KG1 (cell line): Measurements from ENCODE around the gene ARHGEF39.

ENCODE experiments used
- DNase-seq: peaks from one replicate; lab custom pipeline; 2025; lab: John Stamatoyannopoulos, UW

The ARHGEF39 gene

GRCh38 chr9:35664531-35665470 is at the start of gene ARHGEF39:
ARHGEF39 (minus strand) TSS chr9:35665195; CDS start chr9:35665169, 26 bp downstream.
- no peak for DNase-seq

GRCh38 chr9:35714123-35714522 is 49.1 kb upstream of the ARHGEF39 start:
- DNase-seq = no peak

GRCh38 chr9:35713578-35713977 is 48.6 kb upstream of the ARHGEF39 start:
- DNase-seq = no peak

GRCh38 chr9:35712762-35713400 is 47.9 kb upstream of the ARHGEF39 start:
- no peak for DNase-seq

- DNase-seq = no peak
Measured at GRCh38 chr9:35711501-35712428, 46.8 kb upstream of the ARHGEF39 start.

GRCh38 chr9:35710818-35711500 is 46.0 kb upstream of the ARHGEF39 start:
- DNase-seq = no peak

- DNase-seq = no peak
Measured at GRCh38 chr9:35708146-35708545, 43.2 kb upstream of the ARHGEF39 start.

- no peak for DNase-seq
Measured at GRCh38 chr9:35706951-35707350, 42.0 kb upstream of the ARHGEF39 start.

GRCh38 chr9:35705836-35706430 is 40.9 kb upstream of the ARHGEF39 start:
- no peak for DNase-seq

GRCh38 chr9:35705372-35705771 is 40.4 kb upstream of the ARHGEF39 start:
- DNase-seq = no peak

GRCh38 chr9:35703906-35704672 is 39.1 kb upstream of the ARHGEF39 start:
- no peak for DNase-seq

GRCh38 chr9:35702696-35703095 is 37.7 kb upstream of the ARHGEF39 start:
- no peak for DNase-seq

- DNase-seq = no peak
Measured at GRCh38 chr9:35700942-35701341, 35.9 kb upstream of the ARHGEF39 start.

- DNase-seq = no peak
Measured at GRCh38 chr9:35700031-35700430, 35.0 kb upstream of the ARHGEF39 start.

- no peak for DNase-seq
Measured at GRCh38 chr9:35698231-35698630, 33.2 kb upstream of the ARHGEF39 start.

- DNase-seq = no peak
Measured at GRCh38 chr9:35697486-35697885, 32.5 kb upstream of the ARHGEF39 start.

- DNase-seq = peak; percentile 20
Measured at GRCh38 chr9:35696520-35697215, 31.7 kb upstream of the ARHGEF39 start.

- no peak for DNase-seq
Measured at GRCh38 chr9:35695943-35696401, 31.0 kb upstream of the ARHGEF39 start.

GRCh38 chr9:35691757-35692301 is 26.8 kb upstream of the ARHGEF39 start:
- DNase-seq = no peak
